MM.1S (cell line): Measurements from ENCODE around the gene ZNF488.

Experiments
- DNase-seq: peaks from one replicate; pipeline ENCODE4 v3.0.0-alpha.2; 2015
- H2AFZ ChIP-seq: fragments of 300-600 bp; sonication (generic); 2 replicates; pipeline ENCODE4 v1.6.0; 2016; ENCODE audit warnings: antibody characterized with exemption, low read length
- H3F3A ChIP-seq: fragments of 300-600 bp; sonication (generic); 2 replicates; pipeline ENCODE4 v1.6.1; 2016; ENCODE audit warnings: mild to moderate bottlenecking, antibody characterized with exemption, low read length, moderate library complexity, mixed read lengths; ENCODE audit not compliant: insufficient read depth
- H3K27ac ChIP-seq: fragments of 300-600 bp; sonication (generic); 2 replicates; pipeline ENCODE4 v1.5.1; 2016; ENCODE audit warnings: mild to moderate bottlenecking, low read length
- H3K27me3 ChIP-seq: fragments of 300-600 bp; sonication (generic); replicated peaks from 2 replicates; pipeline ENCODE4 v1.6.0; 2016; ENCODE audit warnings: low read length; ENCODE audit not compliant: insufficient read depth
- H3K36me3 ChIP-seq: fragments of 300-600 bp; sonication (generic); replicated peaks from 2 replicates; pipeline ENCODE4 v1.6.1; 2016; ENCODE audit warnings: mild to moderate bottlenecking, low read length, mixed read lengths; ENCODE audit not compliant: insufficient read depth
- H3K4me1 ChIP-seq: fragments of 300-600 bp; sonication (generic); 2 replicates; pipeline ENCODE4 v1.6.1; 2016; ENCODE audit warnings: low read length, mixed read lengths
- H3K4me2 ChIP-seq: fragments of 300-600 bp; sonication (generic); 2 replicates; pipeline ENCODE4 v1.6.0; 2016; ENCODE audit warnings: low read depth, low read length
- H3K4me3 ChIP-seq: fragments of 300-600 bp; sonication (generic); 2 replicates; pipeline ENCODE4 v1.5.1; 2016; ENCODE audit warnings: low read length, mixed read lengths
- H3K79me2 ChIP-seq: fragments of 300-600 bp; sonication (generic); 2 replicates; pipeline ENCODE4 v1.6.1; 2016; ENCODE audit warnings: mixed run types, low read length, mixed read lengths
- H3K9ac ChIP-seq: fragments of 300-600 bp; sonication (generic); 2 replicates; pipeline ENCODE4 v1.6.1; 2016; ENCODE audit warnings: low read length, mixed read lengths
- H3K9me2 ChIP-seq: fragments of 300-600 bp; sonication (generic); replicated peaks from 2 replicates; pipeline ENCODE4 v1.6.1; 2016; ENCODE audit warnings: mild to moderate bottlenecking, low read length, mixed read lengths; ENCODE audit not compliant: insufficient read depth
- H3K9me3 ChIP-seq: fragments of 300-600 bp; sonication (generic); replicated peaks from 2 replicates; pipeline ENCODE4 v1.6.1; 2016; ENCODE audit warnings: mild to moderate bottlenecking, low read length, mixed read lengths; ENCODE audit not compliant: insufficient read depth
- H4K20me1 ChIP-seq: fragments of 300-600 bp; sonication (generic); 2 replicates; pipeline ENCODE4 v1.6.1; 2016; ENCODE audit warnings: mild to moderate bottlenecking, low read length, moderate library complexity, mixed read lengths; ENCODE audit not compliant: insufficient read depth
- CTCF ChIP-seq: fragments of 300-600 bp; sonication (generic); IDR thresholded peaks from 2 replicates; pipeline ENCODE4 v1.5.1; 2016; ENCODE audit warnings: antibody characterized with exemption, low read length, mixed read lengths
- EZH2 ChIP-seq: fragments of 300-600 bp; sonication (generic); optimal IDR thresholded peaks from 2 replicates; pipeline ENCODE3; 2017; ENCODE audit warnings: low read depth, mild to moderate bottlenecking, antibody characterized with exemption, low read length, mixed read lengths
- EZH2phosphoT487 ChIP-seq: fragments of 300-600 bp; sonication (generic); IDR thresholded peaks from 2 replicates; pipeline ENCODE4 v1.6.1; 2018; ENCODE audit warnings: antibody characterized with exemption, low read length

ZNF488 gene

DNA sequence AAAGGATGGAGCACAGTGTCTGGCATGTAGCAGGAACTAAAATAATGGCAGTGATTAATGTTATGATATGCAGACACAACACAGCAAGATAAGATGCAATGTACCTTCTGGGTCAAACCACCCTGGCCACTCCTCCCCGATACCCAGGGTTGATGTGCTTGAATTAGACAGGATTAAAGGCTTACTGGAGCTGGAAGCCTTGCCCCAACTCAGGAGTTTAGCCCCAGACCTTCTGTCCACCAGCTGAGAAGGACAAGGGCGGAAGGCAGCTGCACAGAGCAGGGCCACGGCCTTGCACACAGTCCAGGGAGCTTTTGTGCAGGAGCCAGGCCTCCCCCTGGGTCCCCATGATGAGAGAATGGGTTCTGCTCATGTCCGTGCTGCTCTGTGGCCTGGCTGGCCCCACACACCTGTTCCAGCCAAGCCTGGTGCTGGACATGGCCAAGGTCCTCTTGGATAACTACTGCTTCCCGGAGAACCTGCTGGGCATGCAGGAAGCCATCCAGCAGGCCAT lies 35.9 kb downstream of the ZNF488 start, which contains the start of gene RBP3:
RBP3 (plus strand) TSS at position 226 of the 514 bp plus-strand sequence; CDS start at position 348, 122 bp downstream.
- H4K20me1 ChIP-seq = no peaks in the 10 kb centered on the region
- H3F3A ChIP-seq = no peaks in the 10 kb centered on the region
- H3K27me3 ChIP-seq = peaks cover 57% of the 10 kb centered on the region
- no peaks in the 10 kb centered on the region for H3K9me3 ChIP-seq
- TF ChIP-seq CTCF (no peak), EZH2phosphoT487 (no peak), EZH2 (no peak)
- H3K79me2 ChIP-seq = no peaks in the 10 kb centered on the region
- H3K4me3 ChIP-seq = no peak within 1 kb of the TSS
- no peaks in the 10 kb centered on the region for H3K4me1 ChIP-seq
- DNase-seq = no peak
- H3K27ac ChIP-seq = no peak within 1 kb of the TSS
- H2AFZ ChIP-seq = no peak within 1 kb of the TSS
- H3K36me3 ChIP-seq = no peaks in the 10 kb centered on the region
- no peak within 1 kb of the TSS for H3K9ac ChIP-seq
- H3K9me2 ChIP-seq = no peaks in the 10 kb centered on the region
- H3K4me2 ChIP-seq = no peak within 1 kb of the TSS

- H3K79me2 ChIP-seq = no peaks in the 10 kb centered on the region
- H3K9ac ChIP-seq = no peak overlapping the region
- H3K4me2 ChIP-seq = no peak overlapping the region
- no peaks in the 10 kb centered on the region for H4K20me1 ChIP-seq
- H3F3A ChIP-seq = no peaks in the 10 kb centered on the region
- no peak overlapping the region for H3K4me3 ChIP-seq
- H2AFZ ChIP-seq = no peak overlapping the region
- H3K27ac ChIP-seq = no peak overlapping the region
- H3K4me1 ChIP-seq = no peaks in the 10 kb centered on the region
- no peak for DNase-seq
- no peaks in the 10 kb centered on the region for H3K36me3 ChIP-seq
- no peaks in the 10 kb centered on the region for H3K9me3 ChIP-seq
- TF ChIP-seq EZH2 (no peak), EZH2phosphoT487 (no peak), CTCF (no peak)
- H3K27me3 ChIP-seq = peaks cover 52% of the 10 kb centered on the region
- no peaks in the 10 kb centered on the region for H3K9me2 ChIP-seq
These were observed 36.8 kb downstream of the ZNF488 start for GRCh38 chr10:47347303-47347675.

- H3K36me3 ChIP-seq = no peaks in the 10 kb centered on the region
- no peak overlapping the region for H2AFZ ChIP-seq
- H3K9me2 ChIP-seq = no peaks in the 10 kb centered on the region
- no peaks in the 10 kb centered on the region for H3K4me1 ChIP-seq
- no peak overlapping the region for H3K4me2 ChIP-seq
- no peak overlapping the region for H3K27ac ChIP-seq
- DNase-seq = no peak
- TF ChIP-seq CTCF (no peak), EZH2 (no peak), EZH2phosphoT487 (no peak)
- H3K9me3 ChIP-seq = no peaks in the 10 kb centered on the region
- no peak overlapping the region for H3K9ac ChIP-seq
- peaks cover 47% of the 10 kb centered on the region for H3K27me3 ChIP-seq
- no peaks in the 10 kb centered on the region for H3K79me2 ChIP-seq
- no peak overlapping the region for H3K4me3 ChIP-seq
- no peaks in the 10 kb centered on the region for H4K20me1 ChIP-seq
- H3F3A ChIP-seq = no peaks in the 10 kb centered on the region
These were observed 37.4 kb downstream of the ZNF488 start for GRCh38 chr10:47346581-47347302.
